Type B pancreatic cell (in vitro differentiated cells): ENCODE data around the gene SPATC1L. TPM values are rescaled to one million over a fixed set of nuclear protein-coding genes. Genes with fewer than 3 reads are reported as not detected.

Experiments used
- DNase-seq: peaks from one replicate; pipeline ENCODE4 v3.0.0; 2021; ENCODE audit warnings: mixed read lengths; ENCODE audit not compliant: unreplicated experiment; ENCODE audit errors: extremely low spot score
- H3K27ac Mint-ChIP-seq: 2 replicates; pipeline ENCODE4 v1.8.0; 2021; ENCODE audit warnings: mild to moderate bottlenecking, mixed read lengths
- H3K27me3 Mint-ChIP-seq: 2 replicates; pipeline ENCODE4 v1.8.0; 2021; ENCODE audit warnings: mixed read lengths
- H3K36me3 Mint-ChIP-seq: 2 replicates; pipeline ENCODE4 v1.8.0; 2021; ENCODE audit warnings: mixed read lengths
- H3K4me1 Mint-ChIP-seq: one replicate; pipeline ENCODE4 v1.8.0; 2021; ENCODE audit warnings: mixed read lengths; ENCODE audit not compliant: unreplicated experiment
- H3K4me3 Mint-ChIP-seq: 2 replicates; pipeline ENCODE4 v1.8.0; 2021; ENCODE audit warnings: mild to moderate bottlenecking, mixed read lengths
- H3K9me3 Mint-ChIP-seq: 2 replicates; pipeline ENCODE4 v1.8.0; 2021; ENCODE audit warnings: mixed read lengths
- CTCF ChIP-seq: fragments of 200-600 bp; sonication (generic); conservative IDR thresholded peaks from 2 replicates; pipeline ENCODE4 v1.5.0; 2021; ENCODE audit warnings: antibody characterized with exemption, mild to moderate bottlenecking
- total RNA-seq: library from RNA; stranded (reverse); gene quantifications from 2 replicates; pipeline ENCODE4 v1.2.1, GENCODE V29; 2021; ENCODE audit warnings: low replicate concordance

Gene SPATC1L
- total RNA-seq, 1 donor from 2014 or later, result 24.7 TPM

DNA sequence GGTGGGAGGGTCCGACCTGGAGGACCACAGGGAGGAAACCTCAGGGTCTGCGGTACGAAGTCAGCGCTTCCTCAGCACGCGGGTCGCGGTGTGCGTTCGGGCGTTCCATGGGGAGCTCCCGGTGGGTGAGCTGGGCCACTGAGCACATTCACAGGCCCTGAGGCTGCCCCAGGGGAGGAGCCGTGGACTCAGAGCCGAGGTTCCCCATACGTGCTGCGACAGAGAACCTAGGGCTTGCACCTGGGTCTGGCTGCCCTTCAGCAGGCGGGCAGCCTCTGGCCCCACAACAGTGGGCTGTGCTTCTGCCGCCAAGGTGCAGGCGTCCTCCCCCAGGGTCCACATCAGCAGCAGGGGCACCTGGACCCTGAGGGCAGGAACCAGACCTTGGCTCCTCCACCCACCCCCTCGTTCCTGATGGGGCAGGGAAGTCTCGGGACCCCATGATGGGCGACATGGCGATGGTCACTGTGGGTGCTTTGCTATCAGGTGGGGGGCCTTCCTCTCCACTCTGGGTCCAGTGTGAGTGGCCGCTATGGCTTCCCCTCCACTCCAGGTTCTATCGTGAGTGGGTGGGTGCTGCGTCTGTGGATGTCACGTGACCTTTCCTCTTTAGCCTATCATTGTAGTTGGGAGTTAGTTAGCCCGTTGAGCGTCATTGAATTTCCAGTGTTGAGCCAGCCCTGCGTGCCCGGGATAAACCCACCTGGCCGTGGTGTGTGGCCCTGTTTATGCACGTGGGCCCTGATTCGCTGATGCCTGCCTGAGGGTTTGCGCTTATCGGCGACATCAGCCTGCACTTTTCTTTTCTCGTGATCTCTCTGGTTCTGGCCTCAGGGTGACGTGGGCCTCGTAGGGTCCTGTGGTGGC lies 56.8 kb downstream of the SPATC1L start:
- H3K36me3 Mint-ChIP-seq, result no peaks in the 10 kb centered on the region
- TF ChIP-seq CTCF, result no peak
- H3K27ac Mint-ChIP-seq, result peak overlapping the region; percentile 46
- no peaks in the 10 kb centered on the region for H3K27me3 Mint-ChIP-seq
- no peak overlapping the region for H3K4me3 Mint-ChIP-seq
- no peaks in the 10 kb centered on the region for H3K9me3 Mint-ChIP-seq
- no peak for DNase-seq
- H3K4me1 Mint-ChIP-seq, result peaks cover 8% of the 10 kb centered on the region

DNA sequence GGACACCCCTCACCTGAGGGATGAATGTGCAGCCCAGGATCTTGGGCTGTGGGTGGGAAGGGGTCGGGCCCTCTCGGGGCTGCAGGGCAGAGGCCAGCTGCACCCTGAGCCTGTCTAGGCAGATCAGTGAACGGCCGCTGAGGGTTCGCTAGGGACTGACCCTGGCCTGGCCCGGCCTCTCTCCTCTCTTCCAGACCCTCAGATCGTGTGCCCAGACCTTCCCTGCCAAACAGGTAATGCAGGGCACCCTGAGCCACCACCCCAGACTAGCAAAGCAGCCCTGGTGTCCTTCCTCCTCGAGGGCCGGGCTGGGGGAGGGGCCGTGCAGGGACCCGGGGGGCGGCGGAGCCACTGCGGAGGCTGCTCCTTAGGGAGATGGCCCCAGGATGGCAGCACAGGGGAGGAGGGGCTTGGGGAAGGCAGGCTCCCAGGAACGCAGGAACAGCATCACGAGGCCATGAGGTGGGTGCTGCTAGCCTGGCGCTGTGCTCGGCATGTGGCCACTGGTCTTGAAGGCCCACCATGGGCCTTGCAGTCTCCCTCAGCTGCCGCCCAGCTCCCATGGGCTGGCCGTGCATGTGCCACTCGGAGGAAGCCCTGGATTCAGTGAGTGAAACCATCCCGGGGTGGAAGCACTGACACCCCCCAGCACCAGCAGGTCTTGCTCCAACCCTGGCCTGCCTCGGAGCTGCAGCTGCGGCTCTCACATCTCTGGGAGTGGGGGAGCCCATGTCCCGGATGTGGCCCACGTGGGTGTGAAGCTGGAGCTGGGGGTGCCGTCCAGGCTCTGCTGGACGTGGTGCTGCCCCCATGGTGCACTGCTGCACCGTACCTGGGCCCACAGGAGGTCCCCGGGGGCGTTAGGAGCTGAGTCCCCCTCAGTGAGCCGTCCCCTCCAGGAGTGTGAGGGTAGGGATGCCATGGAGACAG lies 57.7 kb downstream of the SPATC1L start:
- Mint-ChIP-seq H3K4me1 (peaks cover 8% of the 10 kb centered on the region), H3K36me3 (peaks cover 3% of the 10 kb centered on the region), H3K9me3 (no peaks in the 10 kb centered on the region), H3K4me3 (no peak overlapping the region), H3K27ac (no peak overlapping the region), H3K27me3 (no peaks in the 10 kb centered on the region)
- DNase-seq, result peak; percentile 65
- no peak for TF ChIP-seq CTCF

DNA sequence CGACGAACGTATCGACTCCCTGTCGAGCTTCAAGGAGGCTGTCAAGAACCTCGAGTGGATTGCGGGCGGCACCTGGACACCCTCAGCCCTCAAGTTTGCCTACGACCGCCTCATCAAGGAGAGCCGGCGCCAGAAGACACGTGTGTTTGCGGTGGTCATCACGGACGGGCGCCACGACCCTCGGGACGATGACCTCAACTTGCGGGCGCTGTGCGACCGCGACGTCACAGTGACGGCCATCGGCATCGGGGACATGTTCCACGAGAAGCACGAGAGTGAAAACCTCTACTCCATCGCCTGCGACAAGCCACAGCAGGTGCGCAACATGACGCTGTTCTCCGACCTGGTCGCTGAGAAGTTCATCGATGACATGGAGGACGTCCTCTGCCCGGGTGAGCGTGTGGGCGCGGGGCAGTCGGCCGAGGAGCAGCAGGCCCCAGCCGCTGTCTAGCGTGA lies 58.4 kb downstream of the SPATC1L start:
- H3K36me3 Mint-ChIP-seq, result peaks cover 3% of the 10 kb centered on the region
- H3K4me3 Mint-ChIP-seq, result no peak overlapping the region
- peaks cover 8% of the 10 kb centered on the region for H3K4me1 Mint-ChIP-seq
- no peak overlapping the region for H3K27ac Mint-ChIP-seq
- DNase-seq, result no peak
- no peak for TF ChIP-seq CTCF
- no peaks in the 10 kb centered on the region for H3K9me3 Mint-ChIP-seq
- no peaks in the 10 kb centered on the region for H3K27me3 Mint-ChIP-seq

- TF ChIP-seq CTCF, result no peak
- peaks cover 8% of the 10 kb centered on the region for H3K4me1 Mint-ChIP-seq
- H3K27me3 Mint-ChIP-seq, result no peaks in the 10 kb centered on the region
- peak; percentile 66 for DNase-seq
- no peak overlapping the region for H3K4me3 Mint-ChIP-seq
- peaks cover 3% of the 10 kb centered on the region for H3K36me3 Mint-ChIP-seq
- no peaks in the 10 kb centered on the region for H3K9me3 Mint-ChIP-seq
- no peak overlapping the region for H3K27ac Mint-ChIP-seq
These were observed 59.1 kb downstream of the SPATC1L start for GRCh38 chr21:46124926-46125845.
